ENCODE results near the gene RRM2. TPM values are rescaled to one million over a fixed set of nuclear protein-coding genes. Genes with fewer than 3 reads are reported as not detected.

Gene RRM2
- total RNA-seq, 3 donors from 2014 or later (not counting 1 experiment from before 2014, with no cell fraction given), result 16.1 to 22.1 (median 18.5) TPM

- H3K27me3 Mint-ChIP-seq (ENCODE audit: low read depth in 2 of 2), result peaks cover 43 to 44% of the 10 kb centered on the region in 2 donors
- H3K9me3 ChIP-seq (ENCODE audit: control insufficient read depth, insufficient read depth, low read length), result no peaks in the 10 kb centered on the region
- peaks cover 30% of the 10 kb centered on the region for H3K27me3 ChIP-seq (ENCODE audit: control insufficient read depth, insufficient read depth, low read length)
- no peaks in the 10 kb centered on the region for H3K36me3 Mint-ChIP-seq
- peaks cover 18% of the 10 kb centered on the region for H3K4me1 ChIP-seq (ENCODE audit: control insufficient read depth, insufficient read depth, low read length)
- no peak overlapping the region for H3K4me3 ChIP-seq (ENCODE audit: low read length)
- H3K27ac ChIP-seq (ENCODE audit: low read length), result no peak overlapping the region
- TF ChIP-seq CTCF (IDR thresholded peaks at IDR 0.05), result no peak
- DNase-seq (no peak), ATAC-seq (no peak)
- intact Hi-C loops (cut with micrococcal nuclease), result no loop called here
- peaks cover 9 to 10% of the 10 kb centered on the region in 2 donors for H3K4me1 Mint-ChIP-seq
- H3K36me3 ChIP-seq (ENCODE audit: control insufficient read depth, insufficient read depth, low read length), result no peaks in the 10 kb centered on the region
- H3K9me3 Mint-ChIP-seq, result no peaks in the 10 kb centered on the region
- no peak overlapping the region for H3K4me3 Mint-ChIP-seq
- WGBS (ENCODE audit: insufficient coverage), result 96% methylated on average over 11 of the region's 11 CpGs
- H3K27ac Mint-ChIP-seq, result no peak overlapping the region
Measured at GRCh38 chr2:10085668-10086059, 36.9 kb upstream of the RRM2 start.

GRCh38 chr2:10086950-10087349 lies 35.6 kb upstream of the RRM2 start:
- Histone ChIP-seq H3K27ac (ENCODE audit: low read length) (no peak overlapping the region), H3K4me3 (ENCODE audit: low read length) (no peak overlapping the region), H3K4me1 (ENCODE audit: control insufficient read depth, insufficient read depth, low read length) (peaks cover 15% of the 10 kb centered on the region), H3K36me3 (ENCODE audit: control insufficient read depth, insufficient read depth, low read length) (no peaks in the 10 kb centered on the region), H3K27me3 (ENCODE audit: control insufficient read depth, insufficient read depth, low read length) (peaks cover 31% of the 10 kb centered on the region), H3K9me3 (ENCODE audit: control insufficient read depth, insufficient read depth, low read length) (no peaks in the 10 kb centered on the region)
- H3K4me3 Mint-ChIP-seq, result no peak overlapping the region
- no peak overlapping the region for H3K27ac Mint-ChIP-seq
- no peak for ATAC-seq
- 86% methylated on average over 3 of the region's 4 CpGs for WGBS (ENCODE audit: insufficient coverage)
- no peak for DNase-seq
- H3K9me3 Mint-ChIP-seq, result no peaks in the 10 kb centered on the region
- TF ChIP-seq CTCF (IDR thresholded peaks at IDR 0.05), result no peak
- H3K4me1 Mint-ChIP-seq, result peaks cover 8 to 9% of the 10 kb centered on the region in 2 donors
- H3K27me3 Mint-ChIP-seq (ENCODE audit: low read depth in 2 of 2), result peaks cover 30 to 35% of the 10 kb centered on the region in 2 donors
- intact Hi-C loops (cut with micrococcal nuclease), result no loop called here
- no peaks in the 10 kb centered on the region for H3K36me3 Mint-ChIP-seq

GRCh38 chr2:10087360-10087759 lies 35.2 kb upstream of the RRM2 start:
- Histone ChIP-seq H3K27me3 (ENCODE audit: control insufficient read depth, insufficient read depth, low read length) (peaks cover 30% of the 10 kb centered on the region), H3K4me3 (ENCODE audit: low read length) (no peak overlapping the region), H3K36me3 (ENCODE audit: control insufficient read depth, insufficient read depth, low read length) (no peaks in the 10 kb centered on the region), H3K4me1 (ENCODE audit: control insufficient read depth, insufficient read depth, low read length) (peaks cover 12% of the 10 kb centered on the region), H3K27ac (ENCODE audit: low read length) (no peak overlapping the region), H3K9me3 (ENCODE audit: control insufficient read depth, insufficient read depth, low read length) (peaks cover 2% of the 10 kb centered on the region)
- no peaks in the 10 kb centered on the region for H3K9me3 Mint-ChIP-seq
- WGBS (ENCODE audit: insufficient coverage), result 85% methylated on average over 8 of the region's 8 CpGs
- peaks cover 32 to 35% of the 10 kb centered on the region in 2 donors for H3K27me3 Mint-ChIP-seq (ENCODE audit: low read depth in 2 of 2)
- no peak overlapping the region for H3K27ac Mint-ChIP-seq
- no peak for ATAC-seq
- H3K4me1 Mint-ChIP-seq, result peaks cover 8 to 13% of the 10 kb centered on the region in 2 donors
- no peaks in the 10 kb centered on the region for H3K36me3 Mint-ChIP-seq
- H3K4me3 Mint-ChIP-seq, result no peak overlapping the region
- TF ChIP-seq CTCF (IDR thresholded peaks at IDR 0.05), result no peak
- intact Hi-C loops (cut with micrococcal nuclease), result no loop called here
- no peak for DNase-seq

- Histone ChIP-seq H3K4me3 (ENCODE audit: low read length) (no peak overlapping the region), H3K4me1 (ENCODE audit: control insufficient read depth, insufficient read depth, low read length) (peaks cover 10% of the 10 kb centered on the region), H3K9me3 (ENCODE audit: control insufficient read depth, insufficient read depth, low read length) (peaks cover 4% of the 10 kb centered on the region), H3K36me3 (ENCODE audit: control insufficient read depth, insufficient read depth, low read length) (no peaks in the 10 kb centered on the region), H3K27me3 (ENCODE audit: control insufficient read depth, insufficient read depth, low read length) (peaks cover 17% of the 10 kb centered on the region), H3K27ac (ENCODE audit: low read length) (no peak overlapping the region)
- no peak for ATAC-seq
- H3K4me1 Mint-ChIP-seq, result peaks cover 8 to 16% of the 10 kb centered on the region in 2 donors
- WGBS (ENCODE audit: insufficient coverage), result 52% methylated on average over 5 of the region's 5 CpGs
- DNase-seq, result no peak
- intact Hi-C loops (cut with micrococcal nuclease), result no loop called here
- H3K27me3 Mint-ChIP-seq (ENCODE audit: low read depth in 2 of 2), result peaks cover 24 to 28% of the 10 kb centered on the region in 2 donors
- H3K36me3 Mint-ChIP-seq, result no peaks in the 10 kb centered on the region
- no peaks in the 10 kb centered on the region for H3K9me3 Mint-ChIP-seq
- TF ChIP-seq CTCF (IDR thresholded peaks at IDR 0.05), result no peak
- H3K4me3 Mint-ChIP-seq, result no peak overlapping the region
- H3K27ac Mint-ChIP-seq, result no peak overlapping the region
Measured at GRCh38 chr2:10089565-10090190, 32.9 kb upstream of the RRM2 start.

Data from natural killer cell (primary cell).